ENCODE results near the gene RNASEH1. TPM values are rescaled to one million over a fixed set of nuclear protein-coding genes. Genes with fewer than 3 reads are reported as not detected.

RNASEH1 gene
- total and polyA plus RNA-seq, 3 experiments from 2014 or later = 34.4 to 38.1 (median 36.5) TPM

GRCh38 chr2:3536682-3537632 lies 21.2 kb downstream of the RNASEH1 start:
- H3K36me3 Mint-ChIP-seq = peaks cover 0 to 25% (median 5%) of the 10 kb centered on the region in 3 donors
- Histone ChIP-seq H3K27me3 (ENCODE audit: insufficient read depth, low read length, poor library complexity, severe bottlenecking) (no peaks in the 10 kb centered on the region), H3K36me3 (ENCODE audit: insufficient read depth, low read length) (peaks cover 2% of the 10 kb centered on the region), H3K9me3 (ENCODE audit: low read length) (no peaks in the 10 kb centered on the region), H3K4me3 (ENCODE audit: low read length) (no peak overlapping the region), H3K4me1 (ENCODE audit: insufficient read depth, low read length) (no peaks in the 10 kb centered on the region), H3K27ac (ENCODE audit: low read depth, low read length) (peak overlapping the region; percentile 72)
- peak in 1 of 5 donors; percentile 16 for DNase-seq
- ChIA-PET CTCF (interaction anchor here (1.2 kb wide), 1 partner anchor 16 kb away, joined by 3 read pairs; no protein-coding TSS in a partner anchor), POLR2A (no interaction called here)
- peaks cover 1 to 6% (median 3%) of the 10 kb centered on the region in 3 donors for H3K4me1 Mint-ChIP-seq
- H3K9me3 Mint-ChIP-seq = no peaks in the 10 kb centered on the region
- peaks cover 0 to 2% of the 10 kb centered on the region in 2 donors for H3K27me3 Mint-ChIP-seq
- H3K4me3 Mint-ChIP-seq = peak overlapping the region; percentile 60 to 84 (median 67)
- peak overlapping the region in 6 of 8 donors; percentile 25 to 79 (median 46) for H3K27ac Mint-ChIP-seq

- peaks cover 0 to 2% of the 10 kb centered on the region in 2 donors for H3K27me3 Mint-ChIP-seq
- Histone ChIP-seq H3K27me3 (ENCODE audit: insufficient read depth, low read length, poor library complexity, severe bottlenecking) (no peaks in the 10 kb centered on the region), H3K4me3 (ENCODE audit: low read length) (no peak overlapping the region), H3K9me3 (ENCODE audit: low read length) (no peaks in the 10 kb centered on the region), H3K36me3 (ENCODE audit: insufficient read depth, low read length) (no peaks in the 10 kb centered on the region), H3K27ac (ENCODE audit: low read depth, low read length) (peak overlapping the region; percentile 72), H3K4me1 (ENCODE audit: insufficient read depth, low read length) (no peaks in the 10 kb centered on the region)
- DNase-seq = no peak
- H3K36me3 Mint-ChIP-seq = peaks cover 0 to 17% (median 2%) of the 10 kb centered on the region in 3 donors
- H3K9me3 Mint-ChIP-seq = no peaks in the 10 kb centered on the region
- H3K4me1 Mint-ChIP-seq = peaks cover 0 to 6% (median 1%) of the 10 kb centered on the region in 3 donors
- peak overlapping the region in 6 of 8 donors; percentile 24 to 79 (median 39) for H3K27ac Mint-ChIP-seq
- CTCF ChIA-PET = no interaction called here
- POLR2A ChIA-PET = no interaction called here
- H3K4me3 Mint-ChIP-seq = peak overlapping the region; percentile 60 to 84 (median 69)
These were observed 22.1 kb downstream of the RNASEH1 start for GRCh38 chr2:3535794-3536681.

GRCh38 chr2:3535467-3535793 lies 22.7 kb downstream of the RNASEH1 start:
- no peaks in the 10 kb centered on the region for H3K27me3 ChIP-seq (ENCODE audit: insufficient read depth, low read length, poor library complexity, severe bottlenecking)
- H3K27ac Mint-ChIP-seq = peak overlapping the region in 1 of 8 donors; percentile 64
- CTCF ChIA-PET = no interaction called here
- H3K4me3 Mint-ChIP-seq = peak overlapping the region in 3 of 7 donors; percentile 12 to 70 (median 69)
- no peaks in the 10 kb centered on the region for H3K4me1 ChIP-seq (ENCODE audit: insufficient read depth, low read length)
- H3K27ac ChIP-seq (ENCODE audit: low read depth, low read length) = peak overlapping the region; percentile 72
- no peaks in the 10 kb centered on the region for H3K9me3 Mint-ChIP-seq
- peaks cover 0 to 2% of the 10 kb centered on the region in 2 donors for H3K27me3 Mint-ChIP-seq
- peaks cover 0 to 6% (median 1%) of the 10 kb centered on the region in 3 donors for H3K4me1 Mint-ChIP-seq
- no peaks in the 10 kb centered on the region for H3K36me3 ChIP-seq (ENCODE audit: insufficient read depth, low read length)
- peaks cover 0 to 12% (median 2%) of the 10 kb centered on the region in 3 donors for H3K36me3 Mint-ChIP-seq
- H3K4me3 ChIP-seq (ENCODE audit: low read length) = no peak overlapping the region
- DNase-seq = no peak
- POLR2A ChIA-PET = no interaction called here
- no peaks in the 10 kb centered on the region for H3K9me3 ChIP-seq (ENCODE audit: low read length)

- no peaks in the 10 kb centered on the region for H3K4me1 ChIP-seq (ENCODE audit: insufficient read depth, low read length)
- Mint-ChIP-seq H3K9me3 (no peaks in the 10 kb centered on the region), H3K4me1 (peaks cover 0 to 6% (median 1%) of the 10 kb centered on the region in 3 donors), H3K27ac (peak overlapping the region in 1 of 8 donors; percentile 23), H3K27me3 (peaks cover 0 to 2% of the 10 kb centered on the region in 2 donors), H3K4me3 (no peak overlapping the region), H3K36me3 (peaks cover 0 to 3% (median 0%) of the 10 kb centered on the region in 3 donors)
- no peak overlapping the region for H3K4me3 ChIP-seq (ENCODE audit: low read length)
- ChIA-PET CTCF (interaction anchor here (1.3 kb wide), 1 partner anchor 10 kb away, joined by 3 read pairs; no protein-coding TSS in a partner anchor), POLR2A (no interaction called here)
- DNase-seq = no peak
- no peaks in the 10 kb centered on the region for H3K27me3 ChIP-seq (ENCODE audit: insufficient read depth, low read length, poor library complexity, severe bottlenecking)
- no peaks in the 10 kb centered on the region for H3K9me3 ChIP-seq (ENCODE audit: low read length)
- H3K36me3 ChIP-seq (ENCODE audit: insufficient read depth, low read length) = no peaks in the 10 kb centered on the region
- no peak overlapping the region for H3K27ac ChIP-seq (ENCODE audit: low read depth, low read length)
These were observed 23.8 kb downstream of the RNASEH1 start for GRCh38 chr2:3534251-3534814.

- DNase-seq = no peak
- Histone ChIP-seq H3K9me3 (ENCODE audit: low read length) (no peaks in the 10 kb centered on the region), H3K36me3 (ENCODE audit: insufficient read depth, low read length) (no peaks in the 10 kb centered on the region), H3K27ac (ENCODE audit: low read depth, low read length) (no peak overlapping the region), H3K4me1 (ENCODE audit: insufficient read depth, low read length) (no peaks in the 10 kb centered on the region), H3K27me3 (ENCODE audit: insufficient read depth, low read length, poor library complexity, severe bottlenecking) (no peaks in the 10 kb centered on the region), H3K4me3 (ENCODE audit: low read length) (no peak overlapping the region)
- no peaks in the 10 kb centered on the region for H3K36me3 Mint-ChIP-seq
- no peak overlapping the region for H3K27ac Mint-ChIP-seq
- no peaks in the 10 kb centered on the region for H3K9me3 Mint-ChIP-seq
- peaks cover 0 to 2% of the 10 kb centered on the region in 2 donors for H3K27me3 Mint-ChIP-seq
- H3K4me1 Mint-ChIP-seq = peaks cover 0 to 6% (median 1%) of the 10 kb centered on the region in 3 donors
- POLR2A ChIA-PET = no interaction called here
- H3K4me3 Mint-ChIP-seq = no peak overlapping the region
- CTCF ChIA-PET = interaction anchor here (1.3 kb wide), 1 partner anchor 10 kb away, joined by 3 read pairs; no protein-coding TSS in a partner anchor
These were observed 24.3 kb downstream of the RNASEH1 start for GRCh38 chr2:3533836-3534235.

GRCh38 chr2:3532941-3533340 lies 25.2 kb downstream of the RNASEH1 start:
- ChIA-PET POLR2A (no interaction called here), CTCF (no interaction called here)
- Histone ChIP-seq H3K27me3 (ENCODE audit: insufficient read depth, low read length, poor library complexity, severe bottlenecking) (no peaks in the 10 kb centered on the region), H3K4me1 (ENCODE audit: insufficient read depth, low read length) (no peaks in the 10 kb centered on the region), H3K4me3 (ENCODE audit: low read length) (no peak overlapping the region), H3K36me3 (ENCODE audit: insufficient read depth, low read length) (no peaks in the 10 kb centered on the region), H3K27ac (ENCODE audit: low read depth, low read length) (no peak overlapping the region), H3K9me3 (ENCODE audit: low read length) (no peaks in the 10 kb centered on the region)
- Mint-ChIP-seq H3K4me1 (peaks cover 0 to 6% (median 1%) of the 10 kb centered on the region in 3 donors), H3K27me3 (peaks cover 0 to 2% of the 10 kb centered on the region in 2 donors), H3K9me3 (no peaks in the 10 kb centered on the region), H3K4me3 (no peak overlapping the region), H3K36me3 (no peaks in the 10 kb centered on the region), H3K27ac (peak overlapping the region in 1 of 8 donors; percentile 90)
- no peak for DNase-seq

- no peak overlapping the region for H3K4me3 Mint-ChIP-seq
- CTCF ChIA-PET = interaction anchor here (1.4 kb wide), 1 partner anchor 10 kb away, joined by 3 read pairs; no protein-coding TSS in a partner anchor
These were observed 28.7 kb downstream of the RNASEH1 start for GRCh38 chr2:3529316-3530025.

More at GRCh38 chr2:3529316-3530025, 28.7 kb downstream of the RNASEH1 start:
- H3K9me3 Mint-ChIP-seq = no peaks in the 10 kb centered on the region
- no peaks in the 10 kb centered on the region for H3K4me1 Mint-ChIP-seq
- Histone ChIP-seq H3K4me3 (ENCODE audit: low read length) (no peak overlapping the region), H3K36me3 (ENCODE audit: insufficient read depth, low read length) (no peaks in the 10 kb centered on the region), H3K27ac (ENCODE audit: low read depth, low read length) (no peak overlapping the region), H3K9me3 (ENCODE audit: low read length) (no peaks in the 10 kb centered on the region), H3K27me3 (ENCODE audit: insufficient read depth, low read length, poor library complexity, severe bottlenecking) (no peaks in the 10 kb centered on the region), H3K4me1 (ENCODE audit: insufficient read depth, low read length) (no peaks in the 10 kb centered on the region)
- H3K36me3 Mint-ChIP-seq = no peaks in the 10 kb centered on the region
- POLR2A ChIA-PET = no interaction called here
- no peaks in the 10 kb centered on the region for H3K27me3 Mint-ChIP-seq
- no peak overlapping the region for H3K27ac Mint-ChIP-seq
- no peak for DNase-seq

All from CD8-positive, alpha-beta memory T cell (primary cell).